ENCODE measurements around the gene TMEM165.

- no peak for TF ChIP-seq POLR2A (IDR thresholded peaks at IDR 0.05)
- TF ChIP-seq CTCF (IDR thresholded peaks at IDR 0.05 in 8 of 11, conservative IDR thresholded peaks at IDR 0.05 in 3 of 11) = no peak
- TF ChIP-seq POLR2AphosphoS5 (IDR thresholded peaks at IDR 0.05) = no peak
Observed at GRCh38 chr4:55385201-55385649, 10.5 kb upstream of the TMEM165 start.

All from spleen (tissue), 7 donors.